Stimulated activated CD4-positive, alpha-beta T cell treated with anti-CD3 and anti-CD28 coated beads, TNF-alpha, amount 100 ng/mL, for 4 hours (primary cell): ENCODE measurements around the gene NRM.
"Not testable (repeated sequence)": the region's sequence is repeated elsewhere in the genome, so short reads cannot be mapped to it uniquely, and the experiment has no call there.

Experiments used
- DNase-seq, 3 experiments: peaks; one replicate each; pipeline ENCODE4 v3.0.0-alpha.2; 2020; ENCODE audit warnings: low read depth in 3 of 3

The NRM gene, protein sequence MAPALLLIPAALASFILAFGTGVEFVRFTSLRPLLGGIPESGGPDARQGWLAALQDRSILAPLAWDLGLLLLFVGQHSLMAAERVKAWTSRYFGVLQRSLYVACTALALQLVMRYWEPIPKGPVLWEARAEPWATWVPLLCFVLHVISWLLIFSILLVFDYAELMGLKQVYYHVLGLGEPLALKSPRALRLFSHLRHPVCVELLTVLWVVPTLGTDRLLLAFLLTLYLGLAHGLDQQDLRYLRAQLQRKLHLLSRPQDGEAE

DNA sequence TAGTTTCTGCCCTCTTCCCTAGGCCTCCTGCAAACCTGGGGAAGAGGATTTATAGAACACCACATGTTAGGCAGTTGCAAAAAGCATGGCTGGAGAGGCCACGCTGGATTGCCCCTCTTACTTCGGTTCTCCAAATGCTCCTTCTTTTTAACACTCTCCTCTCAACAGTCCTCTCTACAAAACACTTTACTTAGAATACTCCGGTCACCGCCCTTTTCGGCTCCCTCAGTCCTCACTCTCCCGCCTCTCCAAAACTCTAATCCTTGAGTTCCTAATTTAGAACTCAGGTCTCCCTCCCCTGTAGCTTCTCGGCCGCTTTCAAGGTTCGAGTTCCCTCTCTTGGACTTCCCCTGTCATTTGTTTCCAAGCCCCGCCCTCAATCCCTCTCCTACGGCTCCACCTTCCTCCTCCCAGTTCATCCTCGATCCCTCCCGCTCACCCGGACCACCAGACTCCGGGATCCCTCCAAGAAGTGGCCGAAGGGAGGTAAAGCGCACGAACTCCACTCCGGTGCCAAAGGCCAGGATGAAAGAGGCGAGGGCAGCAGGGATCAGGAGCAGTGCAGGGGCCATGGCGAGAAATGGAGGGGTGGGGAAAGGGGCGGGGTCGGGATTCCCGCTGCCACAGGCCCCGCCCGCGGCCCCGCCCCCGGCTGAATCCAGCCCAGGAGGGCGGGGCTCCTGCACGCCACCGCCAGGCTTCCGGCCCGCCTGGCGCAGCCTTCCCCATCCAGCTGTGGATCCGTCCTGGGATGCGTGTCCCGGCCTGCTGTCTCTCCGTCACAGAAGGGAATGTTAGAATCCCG is at the start of gene NRM:
NRM (minus strand) TSS at position 582 of the 805 bp plus-strand sequence; CDS start at position 572, 10 bp downstream.
- peak; percentile 55 to 72 (median 61) for DNase-seq

DNA sequence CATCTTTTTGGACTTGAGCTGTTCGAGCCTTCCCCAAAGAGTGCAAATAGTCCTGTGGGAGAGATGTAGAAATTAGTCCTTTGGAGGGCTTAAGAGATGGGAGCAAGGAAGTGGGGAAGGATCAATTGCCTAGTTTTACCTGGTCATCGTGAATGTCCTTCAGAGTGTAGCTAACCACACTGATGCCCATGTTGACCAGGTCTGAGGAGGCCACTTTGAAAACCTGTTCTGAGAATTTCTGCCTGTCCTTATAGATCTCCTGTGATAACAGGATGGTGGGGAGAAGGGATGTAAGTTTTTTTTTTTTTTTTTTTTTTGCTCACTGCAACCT is 49.7 kb upstream of the NRM start:
- DNase-seq: no peak

DNA sequence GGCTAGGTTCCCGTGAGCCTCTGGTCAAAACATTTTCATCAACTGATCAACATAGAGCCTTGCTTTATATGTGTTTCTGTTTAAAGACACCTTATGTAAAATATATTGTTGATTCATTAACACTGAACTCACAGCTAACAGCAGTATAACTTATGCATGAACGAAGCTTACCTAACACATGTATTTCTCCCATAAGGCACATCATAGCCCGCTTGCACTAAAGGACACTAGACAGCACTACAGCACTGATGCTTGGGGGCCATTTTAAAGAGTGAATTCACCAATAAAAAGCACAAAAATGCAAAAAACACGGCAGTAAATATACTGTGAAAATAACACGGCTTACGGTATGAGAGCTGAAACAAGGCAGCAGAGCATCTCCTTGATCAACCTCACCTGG is 47.7 kb upstream of the NRM start:
- no peak for DNase-seq

DNA sequence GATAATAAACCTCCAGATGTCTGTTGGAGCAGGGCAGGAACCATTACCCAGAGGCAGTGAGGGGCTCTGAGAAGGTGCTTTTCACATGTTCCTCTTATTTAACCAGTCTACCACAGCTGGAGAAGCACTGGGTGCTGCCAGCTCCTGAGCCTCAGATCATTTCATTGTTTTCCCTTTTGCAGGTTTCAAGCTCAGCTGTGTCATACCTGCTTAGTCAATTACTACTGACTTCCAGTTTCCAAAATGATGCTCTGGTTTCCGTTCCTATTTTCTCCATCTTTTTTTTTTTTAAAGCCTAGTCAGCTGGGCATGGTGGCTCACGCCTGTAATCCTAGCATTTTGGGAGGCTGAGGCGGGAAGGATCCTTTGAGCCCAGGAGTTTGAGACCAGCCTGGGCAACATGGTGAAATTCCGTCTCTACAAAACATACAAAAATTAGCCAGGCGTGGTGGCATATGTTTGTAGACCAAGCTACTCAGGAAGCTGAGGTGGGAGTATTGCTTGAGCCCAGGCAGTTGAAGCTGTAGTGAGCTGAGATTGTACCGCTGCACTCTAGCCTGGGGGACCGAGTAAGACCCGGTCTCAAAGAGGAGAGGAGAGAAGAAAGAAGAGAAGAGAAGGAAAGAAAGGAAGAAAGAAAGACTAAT is 45.0 kb upstream of the NRM start:
- no peak for DNase-seq

DNA sequence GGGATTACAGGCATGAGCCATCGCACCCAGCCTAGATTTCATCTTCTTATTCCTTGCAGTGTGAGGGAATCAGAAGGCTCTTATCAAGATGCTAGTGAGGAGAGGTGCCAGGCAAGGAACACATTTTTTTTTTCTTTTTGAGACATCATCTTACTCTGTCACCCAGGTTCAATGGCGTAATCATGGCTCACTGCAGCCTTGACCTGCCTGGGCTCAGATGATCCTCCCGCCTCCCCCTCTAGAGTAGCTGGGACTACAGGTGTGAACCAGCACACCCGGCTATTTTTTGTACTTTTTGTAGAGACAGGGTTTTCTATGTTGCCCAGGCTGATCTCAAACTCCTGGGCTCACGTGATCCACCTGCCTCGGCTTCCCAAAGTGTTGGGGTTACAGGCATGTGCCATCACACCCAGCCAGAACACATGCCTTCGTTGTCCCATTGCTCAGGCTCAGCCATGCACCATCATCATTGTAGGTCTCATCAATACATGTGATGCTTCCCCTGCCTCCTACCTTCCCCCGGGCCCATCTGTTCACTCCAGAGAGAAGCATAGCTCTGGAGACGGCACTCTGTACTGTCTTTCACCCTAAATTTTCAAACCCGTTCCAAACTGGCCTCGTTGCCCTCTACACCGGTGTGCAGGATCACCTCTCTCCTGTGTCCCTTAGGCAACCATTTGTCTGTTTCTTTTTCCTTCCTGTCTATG is 41.6 kb upstream of the NRM start:
- no peak for DNase-seq

GRCh38 chr6:30730601-30731435 is 40.0 kb upstream of the NRM start:
- DNase-seq: peak; percentile 65 to 76 (median 76)

DNA sequence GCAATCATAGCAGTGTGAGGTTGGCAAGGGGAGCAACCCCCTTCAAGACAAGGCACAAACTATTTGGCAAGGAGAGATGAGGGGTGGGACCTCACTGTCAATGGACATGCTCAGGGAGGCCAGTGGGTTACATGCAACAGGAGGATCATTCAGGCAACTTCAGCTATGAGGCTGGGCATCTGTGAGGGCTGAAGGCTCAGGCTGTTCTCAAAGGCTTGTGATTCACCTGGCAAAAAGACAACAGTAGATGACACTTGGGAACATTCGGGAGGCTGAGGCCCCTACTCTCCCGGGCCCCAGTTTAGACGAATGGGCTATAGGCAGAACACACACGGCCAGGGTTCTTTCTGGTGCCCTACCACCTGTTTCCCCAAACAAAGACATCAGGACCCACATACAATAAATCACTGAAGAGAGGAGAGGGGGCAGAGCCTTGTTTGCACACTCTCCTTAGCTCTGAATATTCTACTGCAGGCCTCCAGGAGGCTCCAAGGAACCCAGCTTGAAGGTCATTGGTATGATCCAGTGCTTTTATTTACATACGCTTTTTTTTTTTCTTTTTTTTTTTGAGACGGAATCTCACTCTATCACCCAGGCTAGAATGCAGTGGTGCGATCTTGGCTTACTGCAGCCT is 37.3 kb upstream of the NRM start:
- DNase-seq: no peak

- DNase-seq: no peak
These were observed 36.0 kb upstream of the NRM start for GRCh38 chr6:30726506-30727413.

DNA sequence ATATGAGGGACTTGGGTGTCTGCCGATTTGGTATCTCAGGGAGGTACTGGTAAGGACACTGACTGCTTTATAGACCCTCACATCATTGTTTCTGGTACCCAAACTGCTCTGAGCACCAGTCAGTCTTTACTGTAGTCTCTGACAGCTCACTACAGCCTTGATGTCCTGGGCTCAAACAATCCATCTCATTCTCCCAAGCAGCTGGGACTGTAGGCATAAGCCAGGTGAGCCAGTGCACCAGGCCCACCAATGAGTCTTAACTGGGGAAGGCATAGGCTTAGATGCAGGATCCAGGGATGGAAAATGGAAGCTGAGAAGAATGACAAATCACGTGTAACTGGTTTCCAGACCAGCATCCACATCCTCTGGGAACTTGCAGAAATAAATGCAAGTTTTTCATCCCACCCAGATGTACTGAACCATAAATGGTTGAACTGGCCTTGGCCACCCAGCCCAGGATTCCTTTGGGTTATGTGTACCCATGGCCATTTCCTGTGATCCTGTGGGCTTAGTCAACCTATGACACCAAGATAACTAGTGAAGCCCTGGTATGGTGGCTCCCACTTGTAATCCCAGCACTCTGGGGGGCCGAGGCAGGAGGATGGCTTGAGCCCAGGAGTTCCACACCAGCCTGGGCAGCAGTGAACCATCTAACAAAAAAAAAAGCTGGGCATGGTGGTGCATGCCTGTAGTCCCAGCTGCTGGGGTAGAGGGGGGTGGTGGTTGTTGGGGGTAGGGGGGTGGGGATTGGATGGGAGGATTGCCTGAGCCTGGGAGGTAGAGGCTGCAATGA is 35.1 kb upstream of the NRM start:
- no peak for DNase-seq

- DNase-seq: no peak
These were observed 34.3 kb upstream of the NRM start for GRCh38 chr6:30724906-30725667.

- not testable (repeated sequence) for DNase-seq
These were observed 33.3 kb upstream of the NRM start for GRCh38 chr6:30723843-30724741.

- not testable (repeated sequence) for DNase-seq
These were observed 32.5 kb upstream of the NRM start for GRCh38 chr6:30723159-30723842.

DNA sequence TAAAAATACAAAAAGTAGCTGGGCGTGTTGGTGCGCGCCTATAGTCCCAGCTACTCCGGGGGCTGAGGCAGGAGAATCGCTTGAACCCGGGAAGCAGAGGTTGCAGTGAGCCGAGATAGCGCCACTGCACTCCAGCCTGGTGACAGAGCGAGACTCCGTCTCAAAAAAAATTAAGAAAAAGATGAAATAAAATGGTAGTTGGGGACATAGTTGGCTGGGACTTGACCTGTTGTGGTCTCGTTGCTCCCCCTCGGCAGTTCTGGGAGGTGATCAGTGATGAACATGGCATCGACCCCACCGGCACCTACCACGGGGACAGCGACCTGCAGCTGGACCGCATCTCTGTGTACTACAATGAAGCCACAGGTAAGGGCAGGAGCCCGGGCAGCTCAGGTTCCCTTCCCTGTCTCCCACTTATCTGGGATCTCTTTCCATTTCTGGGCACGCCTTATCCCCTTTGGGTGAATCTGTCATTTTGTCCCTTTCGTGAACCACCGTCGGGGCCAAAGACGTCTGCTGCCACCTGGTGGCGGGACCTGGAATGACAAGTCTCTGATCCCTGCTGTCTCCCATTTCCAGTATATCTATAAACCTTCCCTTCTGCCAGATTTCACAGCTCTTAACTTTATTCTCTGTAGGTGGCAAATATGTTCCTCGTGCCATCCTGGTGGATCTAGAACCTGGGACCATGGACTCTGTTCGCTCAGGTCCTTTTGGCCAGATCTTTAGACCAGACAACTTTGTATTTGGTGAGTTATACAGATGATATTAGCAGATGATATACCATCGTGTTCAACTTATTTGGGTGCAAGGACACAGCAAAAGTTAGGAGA is 31.7 kb upstream of the NRM start:
- DNase-seq: peak; percentile 74 to 78 (median 77)

GRCh38 chr6:30722025-30722279 is 31.2 kb upstream of the NRM start:
- not testable (repeated sequence) for DNase-seq

DNA sequence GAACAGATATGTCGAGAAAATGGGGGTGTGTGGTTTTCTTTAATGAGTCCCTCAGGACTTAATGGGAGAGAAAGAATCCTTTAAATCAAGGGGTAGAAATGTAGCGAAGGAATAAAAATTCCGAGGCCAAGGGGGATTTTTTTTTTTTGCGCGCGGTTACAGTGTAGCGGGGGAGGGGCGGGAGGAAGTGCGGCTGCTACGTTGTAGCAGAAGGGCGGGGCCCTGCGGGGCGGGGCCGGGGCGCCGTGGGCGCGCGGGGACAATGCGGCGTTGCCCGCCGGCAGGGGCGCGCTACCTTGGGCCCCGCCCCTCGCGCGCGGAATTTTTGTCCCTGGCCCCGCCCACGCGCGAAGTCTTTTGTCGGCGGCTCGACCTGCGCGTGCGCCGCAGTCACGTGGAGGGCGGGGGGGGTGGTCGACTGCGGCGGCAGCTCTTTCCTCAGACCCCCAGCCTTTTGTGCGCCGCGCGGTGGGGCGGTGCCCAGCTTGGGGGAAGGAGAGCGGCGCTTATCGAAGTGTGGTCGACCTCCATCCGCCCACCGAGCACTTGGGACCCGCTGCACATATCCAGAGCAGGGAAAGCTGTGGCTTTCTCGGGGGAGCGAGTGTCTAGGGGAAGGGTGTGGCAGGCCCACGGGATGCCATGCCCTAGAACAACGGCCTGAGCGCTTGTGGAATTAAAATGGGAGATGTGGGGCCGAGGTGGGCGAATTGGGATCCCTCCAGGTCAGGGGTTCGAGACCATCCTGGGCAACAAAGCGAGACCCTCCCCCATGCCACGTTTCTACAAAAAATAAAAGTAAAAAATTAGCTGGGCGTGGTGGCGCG is 30.6 kb upstream of the NRM start:
- DNase-seq: peak; percentile 94 to 97 (median 95)
